GM12891 (cell line): Measurements from ENCODE around the gene DNM2.

ENCODE experiments used
- PAX5 ChIP-seq: IDR thresholded peaks from 2 replicates; pipeline ENCODE4 v1.6.1; 2011; ENCODE audit warnings: low read length, moderate library complexity, mild to moderate bottlenecking; ENCODE audit not compliant: insufficient read depth, severe bottlenecking
- POLR2A ChIP-seq: IDR thresholded peaks from 2 replicates; pipeline ENCODE4 v1.6.1; 2011; ENCODE audit warnings: low read depth, low read length, control low read depth
- POLR2AphosphoS5 ChIP-seq: IDR thresholded peaks from 2 replicates; pipeline ENCODE4 v1.6.1; 2011; ENCODE audit warnings: low read depth, low read length, control low read depth
- POU2F2 ChIP-seq: IDR thresholded peaks from 2 replicates; pipeline ENCODE4 v1.6.1; 2011; ENCODE audit warnings: low read depth, mild to moderate bottlenecking, control low read depth, low read length, moderate library complexity
- SPI1 ChIP-seq: IDR thresholded peaks from 2 replicates; pipeline ENCODE4 v1.6.1; 2011; ENCODE audit warnings: low read depth, low read length, control low read depth
- TAF1 ChIP-seq: IDR thresholded peaks from 2 replicates; pipeline ENCODE4 v1.6.1; 2011; ENCODE audit warnings: low read depth, low read length, control low read depth

GRCh38 chr19:10766049-10766623 lies 48.3 kb downstream of the DNM2 start:
- TF ChIP-seq POLR2A: no peak
- TF ChIP-seq POLR2AphosphoS5: no peak
- TF ChIP-seq POU2F2: no peak
- TF ChIP-seq TAF1: no peak
- no peak for TF ChIP-seq PAX5
- TF ChIP-seq SPI1: no peak
